GM12891 (cell line): ENCODE data around the gene PPOX.

Experiments
- PAX5 ChIP-seq: IDR thresholded peaks from 2 replicates; pipeline ENCODE4 v1.6.1; 2011; ENCODE audit warnings: low read length, moderate library complexity, mild to moderate bottlenecking; ENCODE audit not compliant: insufficient read depth, severe bottlenecking
- POLR2A ChIP-seq: IDR thresholded peaks from 2 replicates; pipeline ENCODE4 v1.6.1; 2011; ENCODE audit warnings: low read depth, low read length, control low read depth
- POLR2AphosphoS5 ChIP-seq: IDR thresholded peaks from 2 replicates; pipeline ENCODE4 v1.6.1; 2011; ENCODE audit warnings: low read depth, low read length, control low read depth
- SPI1 ChIP-seq: IDR thresholded peaks from 2 replicates; pipeline ENCODE4 v1.6.1; 2011; ENCODE audit warnings: low read depth, low read length, control low read depth
- TAF1 ChIP-seq: IDR thresholded peaks from 2 replicates; pipeline ENCODE4 v1.6.1; 2011; ENCODE audit warnings: low read depth, low read length, control low read depth

- TF ChIP-seq TAF1 (no peak), POLR2A (no peak), POLR2AphosphoS5 (no peak), SPI1 (no peak), PAX5 (no peak)
These were observed 4.2 kb upstream of the PPOX start for GRCh38 chr1:161162052-161162451.
